Endothelial cell of umbilical vein (primary cell): ENCODE results near the gene TMEM135. TPM values are rescaled to one million over a fixed set of nuclear protein-coding genes. Genes with fewer than 3 reads are reported as not detected.

ENCODE experiments used
- BruUV-seq: library from RNA; stranded (reverse); fragments of 400-500 nt; replicated peaks from 2 replicates; lab custom pipeline; 2021; lab: Mats Ljungman, UMichigan
- CTCF ChIA-PET: fragments of 300-600, 350-600 bp; sonication (Branson Sonifier 250); formaldehyde crosslinking; loops from one replicate; lab custom pipeline; 2021; ENCODE audit warnings: antibody characterized with exemption, inconsistent platforms; lab: Charles Lee
- POLR2A ChIA-PET: fragments of 300-600, 350-600 bp; sonication (Branson Sonifier 250); formaldehyde crosslinking; loops from one replicate; lab custom pipeline; 2021; ENCODE audit warnings: antibody characterized with exemption, inconsistent platforms; lab: Charles Lee
- DNase-seq: peaks from one replicate; pipeline ENCODE4 v3.0.0-alpha.2; 2011; ENCODE audit warnings: low read depth, low spot score
- FAIRE-seq: peaks from 2 replicates; lab custom pipeline; 2011; peaks lifted over from hg19 to GRCh38; lab: Jason Lieb, UNC
- H2AFZ ChIP-seq: 2 replicates; pipeline ENCODE4 v1.6.0; 2012; ENCODE audit warnings: low read depth, low read length, control low read depth, inconsistent platforms
- H3K27ac ChIP-seq: 2 replicates; pipeline ENCODE4 v1.5.1; 2011; ENCODE audit warnings: low read depth, mild to moderate bottlenecking, control low read depth, low read length, moderate library complexity; ENCODE audit not compliant: insufficient read depth
- H3K27me3 ChIP-seq, 2 experiments: 2 replicates each; pipeline versions ENCODE4 v1.6.0 to v1.6.1; 2011; ENCODE audit warnings: low read length in 2 of 2, mixed read lengths in 1 of 2; ENCODE audit not compliant: control insufficient read depth in 2 of 2, insufficient read depth in 2 of 2
- H3K36me3 ChIP-seq, 2 experiments: 2 replicates in 1 of 2; 3 replicates in 1 of 2; pipeline ENCODE4 v1.5.1; 2011; ENCODE audit warnings: low read length in 2 of 2, mild to moderate bottlenecking in 1 of 2, moderate library complexity in 1 of 2; ENCODE audit not compliant: control insufficient read depth in 2 of 2, insufficient read depth in 2 of 2; ENCODE audit errors: extremely low read depth in 1 of 2
- H3K4me1 ChIP-seq: 3 replicates; pipeline ENCODE4 v1.5.1; 2011; ENCODE audit warnings: mild to moderate bottlenecking, low read length; ENCODE audit not compliant: control insufficient read depth, insufficient read depth; ENCODE audit errors: extremely low read depth
- H3K4me2 ChIP-seq: 2 replicates; pipeline ENCODE4 v1.6.1; 2011; ENCODE audit warnings: low read length, control low read depth, mixed read lengths; ENCODE audit not compliant: insufficient read depth
- H3K4me3 ChIP-seq, 3 experiments: fragments of 200-600 bp in 1 of 3; sonication (generic), shearing (Covaris generic) in 1 of 3; replicated peaks in 1 of 3; 2 replicates each; pipeline ENCODE4 v1.5.1; 2011 to 2016; ENCODE audit warnings: control low read depth in 3 of 3, low read length in 3 of 3, mild to moderate bottlenecking in 2 of 3, inconsistent platforms in 1 of 3, low read depth in 1 of 3, moderate library complexity in 1 of 3; ENCODE audit not compliant: insufficient read depth in 1 of 3
- H3K79me2 ChIP-seq: 2 replicates; pipeline ENCODE4 v1.6.0; 2012; ENCODE audit warnings: low read length, inconsistent platforms; ENCODE audit not compliant: control insufficient read depth, insufficient read depth
- H3K9ac ChIP-seq: replicated peaks from 2 replicates; pipeline ENCODE3; 2011; ENCODE audit warnings: low read length, control low read depth; ENCODE audit not compliant: insufficient read depth; ENCODE audit errors: extremely low read depth
- H3K9me1 ChIP-seq: replicated peaks from 3 replicates; pipeline ENCODE4 v1.6.0; 2011; ENCODE audit warnings: mild to moderate bottlenecking, low read length; ENCODE audit not compliant: control insufficient read depth, insufficient read depth; ENCODE audit errors: extremely low read depth
- H3K9me3 ChIP-seq: replicated peaks from 2 replicates; pipeline ENCODE4 v1.5.1; 2012; ENCODE audit warnings: low read length, inconsistent platforms; ENCODE audit not compliant: control insufficient read depth, insufficient read depth
- H4K20me1 ChIP-seq: replicated peaks from 2 replicates; pipeline ENCODE3; 2011; ENCODE audit warnings: mild to moderate bottlenecking, low read length; ENCODE audit not compliant: control insufficient read depth, insufficient read depth; ENCODE audit errors: extremely low read depth
- CTCF ChIP-seq, 2 donors: IDR thresholded peaks; 1 replicate in 1 of 2; 2 replicates in 1 of 2; pipeline ENCODE4 v1.5.1; 2011; ENCODE audit warnings: low read length in 2 of 2, mild to moderate bottlenecking in 2 of 2, moderate library complexity in 2 of 2, control low read depth in 1 of 2, inconsistent platforms in 1 of 2, low read depth in 1 of 2; ENCODE audit not compliant: insufficient read depth in 1 of 2; ENCODE audit errors: extremely low read depth in 1 of 2
- EZH2 ChIP-seq: IDR thresholded peaks from 2 replicates; pipeline ENCODE4 v1.6.1; 2012; ENCODE audit warnings: borderline replicate concordance, low read depth, mild to moderate bottlenecking, moderate library complexity, low read length, inconsistent platforms; ENCODE audit not compliant: severe bottlenecking
- FOS ChIP-seq: IDR thresholded peaks from 2 replicates; pipeline ENCODE4 v1.6.1; 2011; ENCODE audit warnings: mild to moderate bottlenecking, low read length, moderate library complexity, borderline replicate concordance; ENCODE audit not compliant: insufficient read depth
- GATA2 ChIP-seq: IDR thresholded peaks from 2 replicates; pipeline ENCODE4 v1.7.0; 2011; ENCODE audit warnings: low read depth, mild to moderate bottlenecking, moderate library complexity, mixed read lengths, low read length; ENCODE audit not compliant: insufficient read length, insufficient read depth
- JUN ChIP-seq: IDR thresholded peaks from 2 replicates; pipeline ENCODE4 v1.6.1; 2011; ENCODE audit warnings: borderline replicate concordance, low read depth; ENCODE audit not compliant: insufficient read length, insufficient read depth
- MYC ChIP-seq: IDR thresholded peaks from one replicate; pipeline ENCODE4 v1.6.1; 2011; ENCODE audit warnings: mild to moderate bottlenecking, low read depth, low read length
- POLR2A ChIP-seq: IDR thresholded peaks from 2 replicates; pipeline ENCODE4 v1.6.1; 2012; ENCODE audit warnings: low read depth, mild to moderate bottlenecking, control low read depth, low read length
- POLR2AphosphoS5 ChIP-seq: IDR thresholded peaks from 2 replicates; pipeline ENCODE4 v1.6.1; 2012; ENCODE audit warnings: low read depth, mild to moderate bottlenecking, control low read depth, low read length, moderate library complexity; ENCODE audit not compliant: insufficient read depth
- dilution Hi-C: fragments of 300-500 bp; cut with MboI; formaldehyde crosslinking; loops from one replicate; pipeline ENCODE4 v1.15.0; 2019; ENCODE audit warnings: low sequenced_read_pairs; ENCODE audit not compliant: extremely low pct_ligation_motif_present
- intact Hi-C: fragments of 100-400 bp; cut with micrococcal nuclease; formaldehyde crosslinking; loops from one replicate; pipeline ENCODE4 v1.10.0; 2022
- polyA plus RNA-seq, 4 experiments: library from polyadenylated mRNA; depleted of rRNA in 3 of 4; stranded (reverse) in 3 of 4; unstranded in 1 of 4; fragments of >200 nt; gene quantifications; 2 replicates each; pipeline versions ENCODE4 v1.2.1 to v1.2.3, GENCODE V29; 2011 to 2012; ENCODE audit warnings: missing spikeins in 1 of 4
- total RNA-seq: library from RNA; stranded (reverse); gene quantifications from 2 replicates; pipeline ENCODE4 v1.2.3, GENCODE V29; 2021
- TF ChIP-seq, protein P1 (sequence below): IDR thresholded peaks from 2 replicates; pipeline ENCODE4 v1.6.1; 2011; ENCODE audit not compliant: insufficient read depth, insufficient read length

TMEM135 gene
- total and polyA plus RNA-seq, 2 donors (not counting 3 experiments of a cell fraction or from before 2014, with no cell fraction given), result 12.3 to 33.2 TPM

- Histone ChIP-seq H3K36me3 (no peaks in the 10 kb centered on the region), H3K27me3 (no peaks in the 10 kb centered on the region), H3K9ac (no peak overlapping the region), H3K4me3 (no peak overlapping the region), H3K9me1 (no peaks in the 10 kb centered on the region), H2AFZ (no peak overlapping the region), H3K4me2 (no peak overlapping the region), H4K20me1 (no peaks in the 10 kb centered on the region), H3K79me2 (no peaks in the 10 kb centered on the region), H3K4me1 (no peaks in the 10 kb centered on the region), H3K9me3 (no peaks in the 10 kb centered on the region), H3K27ac (no peak overlapping the region)
- dilution Hi-C loops, result no loop called here
- DNase-seq (no peak), FAIRE-seq (no peak)
- TF ChIP-seq, protein P1, sequence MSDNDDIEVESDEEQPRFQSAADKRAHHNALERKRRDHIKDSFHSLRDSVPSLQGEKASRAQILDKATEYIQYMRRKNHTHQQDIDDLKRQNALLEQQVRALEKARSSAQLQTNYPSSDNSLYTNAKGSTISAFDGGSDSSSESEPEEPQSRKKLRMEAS, result no peak
- TF ChIP-seq JUN (no peak), GATA2 (no peak), MYC (no peak), FOS (no peak), CTCF (IDR thresholded peaks at IDR 0.05; ENCODE audit: extremely low read depth in 1 of 2, insufficient read depth in 1 of 2, low read depth in 1 of 2, low read length in 2 of 2) (no peak), POLR2A (no peak), POLR2AphosphoS5 (no peak), EZH2 (no peak)
- ChIA-PET CTCF (interaction anchor here (0.6 to 1.1 kb wide), 2 partner anchors 105 to 1688 kb away, joined by 3 read pairs; partner anchors contain the start of gene TMEM126B), POLR2A (no interaction called here)
- BruUV-seq, result no TSS peak
- intact Hi-C loops, result no loop called here
Observed at GRCh38 chr11:87316491-87316890, 278.8 kb downstream of the TMEM135 start.
